GM12865 (cell line): ENCODE results near the gene SGPP1.

Experiments used
- DNase-seq: peaks from one replicate; pipeline ENCODE4 v3.0.0; 2010; ENCODE audit warnings: low read depth
- H3K4me3 ChIP-seq: 2 replicates; pipeline ENCODE4 v1.5.1; 2011; ENCODE audit warnings: mild to moderate bottlenecking, low read depth, low read length, control low read depth
- TF ChIP-seq, protein P1 (sequence below): IDR thresholded peaks from 2 replicates; pipeline ENCODE4 v1.5.1; 2011; ENCODE audit warnings: low read length, control low read depth, low read depth, inconsistent platforms; ENCODE audit not compliant: insufficient read depth; ENCODE audit errors: missing control alignments

The SGPP1 gene

DNA sequence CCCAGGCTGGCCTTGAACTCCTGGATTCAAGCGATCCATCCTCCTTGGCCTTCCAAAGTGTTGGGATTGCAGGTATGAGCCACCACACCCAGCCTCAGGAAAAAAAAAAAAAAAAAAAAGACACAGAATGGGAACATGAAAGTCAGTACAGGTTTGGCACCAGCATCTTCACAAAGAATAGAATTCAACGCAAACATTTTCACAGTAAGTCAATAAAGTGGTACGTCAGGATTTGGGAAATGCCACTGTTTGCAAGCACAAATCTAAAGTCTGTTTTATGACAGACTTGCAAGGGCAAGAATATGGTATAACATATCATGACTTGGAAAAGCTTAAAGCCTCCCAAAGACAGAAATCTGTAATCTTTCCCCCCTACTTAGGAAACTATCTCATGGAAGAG is 51.2 kb downstream of the SGPP1 start:
- TF ChIP-seq, protein P1, sequence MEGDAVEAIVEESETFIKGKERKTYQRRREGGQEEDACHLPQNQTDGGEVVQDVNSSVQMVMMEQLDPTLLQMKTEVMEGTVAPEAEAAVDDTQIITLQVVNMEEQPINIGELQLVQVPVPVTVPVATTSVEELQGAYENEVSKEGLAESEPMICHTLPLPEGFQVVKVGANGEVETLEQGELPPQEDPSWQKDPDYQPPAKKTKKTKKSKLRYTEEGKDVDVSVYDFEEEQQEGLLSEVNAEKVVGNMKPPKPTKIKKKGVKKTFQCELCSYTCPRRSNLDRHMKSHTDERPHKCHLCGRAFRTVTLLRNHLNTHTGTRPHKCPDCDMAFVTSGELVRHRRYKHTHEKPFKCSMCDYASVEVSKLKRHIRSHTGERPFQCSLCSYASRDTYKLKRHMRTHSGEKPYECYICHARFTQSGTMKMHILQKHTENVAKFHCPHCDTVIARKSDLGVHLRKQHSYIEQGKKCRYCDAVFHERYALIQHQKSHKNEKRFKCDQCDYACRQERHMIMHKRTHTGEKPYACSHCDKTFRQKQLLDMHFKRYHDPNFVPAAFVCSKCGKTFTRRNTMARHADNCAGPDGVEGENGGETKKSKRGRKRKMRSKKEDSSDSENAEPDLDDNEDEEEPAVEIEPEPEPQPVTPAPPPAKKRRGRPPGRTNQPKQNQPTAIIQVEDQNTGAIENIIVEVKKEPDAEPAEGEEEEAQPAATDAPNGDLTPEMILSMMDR, result no peak
- no peak overlapping the region for H3K4me3 ChIP-seq
- DNase-seq, result no peak

DNA sequence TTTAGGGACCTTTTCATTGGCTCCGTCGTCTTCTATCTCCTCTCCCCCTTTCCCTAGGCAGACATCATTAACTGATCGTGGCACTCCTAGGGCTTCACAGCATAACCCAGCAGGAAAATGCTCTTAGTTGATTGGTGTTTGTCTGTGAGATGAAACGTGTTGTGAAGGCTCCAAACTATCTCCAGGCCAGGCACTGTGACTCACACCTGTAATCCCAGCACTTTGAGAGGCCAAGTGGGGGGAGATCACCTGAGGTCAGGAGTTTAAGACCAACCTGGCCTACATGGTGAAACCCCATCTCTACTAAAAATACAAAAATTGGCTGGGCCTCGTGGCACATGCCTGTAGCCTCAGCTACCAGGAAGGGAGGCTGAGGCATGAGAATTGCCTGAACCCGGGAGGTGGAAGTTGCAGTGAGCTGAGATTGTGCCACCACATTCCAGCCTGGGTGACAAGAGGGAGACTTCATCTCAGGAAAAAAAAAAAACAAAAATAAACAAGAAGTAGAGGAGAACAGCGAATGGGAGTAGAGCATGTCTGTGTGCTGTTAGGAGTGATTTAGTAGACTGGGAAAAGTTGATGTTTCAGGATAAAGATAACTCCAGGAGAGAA is 53.9 kb downstream of the SGPP1 start:
- DNase-seq, result no peak
- no peak overlapping the region for H3K4me3 ChIP-seq

DNA sequence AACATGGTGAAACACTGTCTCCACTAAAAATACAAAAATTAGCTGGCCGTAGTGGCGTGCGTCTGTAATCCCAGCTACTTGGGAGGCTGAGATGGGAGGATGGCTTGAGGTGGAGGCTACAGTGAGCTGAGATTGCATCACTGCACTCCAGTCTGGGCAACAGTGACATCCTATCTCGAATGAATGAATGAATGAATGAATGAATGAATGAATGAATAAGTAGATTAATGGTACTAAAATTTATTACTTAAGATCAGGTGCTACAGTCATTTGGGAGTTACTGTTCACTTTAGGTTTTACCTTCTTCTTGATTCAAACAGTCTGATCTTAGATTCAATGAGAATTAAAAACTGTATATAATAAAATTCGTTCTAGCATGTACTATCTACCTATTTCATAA is 54.6 kb downstream of the SGPP1 start:
- TF ChIP-seq, protein P1, result no peak
- no peak overlapping the region for H3K4me3 ChIP-seq
- DNase-seq, result no peak

More for the DNA sequence above, 53.9 kb downstream of the SGPP1 start:
- TF ChIP-seq, protein P1, result no peak

DNA sequence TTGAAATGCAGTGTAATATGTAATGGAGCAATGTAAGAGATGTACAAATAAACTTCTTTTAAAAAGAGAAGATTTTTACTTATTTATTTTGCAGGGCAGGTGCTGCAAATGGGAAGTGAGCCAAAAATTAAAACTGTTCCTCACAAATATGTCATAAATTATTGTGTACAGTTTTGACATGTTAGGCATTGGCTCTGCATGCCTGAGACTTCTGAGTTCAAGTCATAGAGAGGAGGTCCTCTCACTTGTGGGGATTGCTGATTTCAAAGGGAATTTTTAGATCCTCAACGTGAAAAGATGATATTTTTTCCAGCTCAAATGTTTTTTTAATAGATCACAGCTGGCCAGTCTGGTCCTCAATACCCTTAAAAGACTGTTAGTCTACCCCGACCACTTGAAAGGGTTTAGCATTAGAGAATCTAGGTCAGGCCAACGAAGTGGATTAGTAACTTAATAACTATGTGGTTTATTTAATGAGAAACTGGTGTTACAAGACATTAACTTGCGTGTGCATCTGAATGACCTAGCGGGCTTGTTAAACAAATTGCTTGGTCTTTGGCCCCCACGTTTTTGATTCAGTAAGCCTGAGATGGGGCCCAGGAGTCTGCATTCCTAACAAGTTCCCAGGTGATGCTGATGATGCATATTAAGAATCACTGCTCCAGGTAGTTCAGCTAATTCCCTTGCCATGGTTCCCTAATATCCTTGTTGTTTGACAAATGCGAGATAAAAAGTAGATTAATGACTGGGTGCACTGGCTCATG is 55.3 kb downstream of the SGPP1 start:
- DNase-seq, result no peak
- TF ChIP-seq, protein P1, result no peak
- H3K4me3 ChIP-seq, result no peak overlapping the region

DNA sequence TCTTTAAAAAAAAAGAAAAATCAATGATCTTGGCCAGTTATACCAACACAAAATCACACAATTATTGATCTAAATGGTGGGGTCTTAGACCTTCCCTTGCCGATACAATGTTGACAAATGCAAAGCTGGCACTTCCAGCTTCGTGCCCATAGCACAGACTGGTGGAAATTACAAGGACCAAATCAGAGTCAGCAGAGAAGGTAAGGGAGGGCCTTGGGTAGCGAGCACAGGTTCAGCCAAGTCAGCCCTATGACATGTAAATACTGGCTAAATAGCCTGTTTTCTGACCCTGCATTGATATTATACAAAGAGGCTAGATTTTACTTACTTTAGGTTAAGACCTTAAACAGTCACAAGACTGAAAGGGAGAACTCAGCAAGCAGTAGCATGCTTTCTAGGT is 55.9 kb downstream of the SGPP1 start:
- TF ChIP-seq, protein P1, result no peak
- no peak for DNase-seq
- H3K4me3 ChIP-seq, result no peak overlapping the region

DNA sequence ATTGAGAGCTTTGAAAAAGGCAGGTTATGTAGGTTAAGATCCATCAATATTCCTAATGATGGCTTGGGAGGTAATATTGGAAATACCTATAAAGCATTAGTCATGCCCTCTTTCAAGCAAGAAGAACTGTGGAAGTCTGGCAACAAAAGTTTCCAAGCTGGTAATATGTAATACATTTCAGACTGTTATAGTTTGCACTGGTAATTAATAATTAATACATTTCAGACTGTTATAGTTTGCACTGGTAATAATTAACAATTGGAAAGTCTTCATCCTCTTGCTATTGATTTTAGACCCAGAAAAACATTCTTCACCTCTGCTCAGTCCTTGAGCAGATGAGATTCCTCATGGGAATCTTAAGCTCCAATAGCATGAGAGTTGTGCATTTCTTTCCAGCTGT is 57.2 kb downstream of the SGPP1 start:
- no peak for DNase-seq
- no peak overlapping the region for H3K4me3 ChIP-seq
- TF ChIP-seq, protein P1, result no peak

DNA sequence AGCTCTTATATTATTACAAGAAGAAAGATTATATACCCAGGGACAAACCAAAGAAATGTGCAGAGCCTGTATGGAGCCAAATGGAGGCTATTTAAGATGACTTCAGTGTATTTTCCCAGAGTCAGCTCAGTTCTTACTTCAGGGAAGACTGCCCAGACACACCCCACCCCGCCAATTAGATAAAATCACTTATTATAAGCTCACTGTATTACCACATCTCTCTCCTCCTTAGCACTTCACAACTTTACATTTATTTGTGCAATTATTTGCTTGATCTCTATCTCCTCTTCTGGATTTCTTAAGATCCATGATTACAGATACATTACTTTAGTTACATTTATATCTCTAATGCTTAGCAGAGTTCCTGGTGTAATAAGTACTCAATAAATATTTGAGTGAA is 61.5 kb downstream of the SGPP1 start:
- TF ChIP-seq, protein P1, result no peak
- no peak for DNase-seq
- no peak overlapping the region for H3K4me3 ChIP-seq
